HT1080 (cell line): Measurements from ENCODE around the gene EPB41L2. TPM values are rescaled to one million over a fixed set of nuclear protein-coding genes. Genes with fewer than 3 reads are reported as not detected.

Source experiments
- DNase-seq: peaks from one replicate; pipeline ENCODE4 v3.0.0-alpha.2; 2015; ENCODE audit warnings: low read depth
- total RNA-seq: library from RNA; depleted of rRNA; stranded (reverse); fragments of >200 nt; shearing (Covaris generic); gene quantifications from 2 replicates; pipeline ENCODE4 v1.2.3, GENCODE V29; 2014

The EPB41L2 gene
- total RNA-seq, 1 experiment from 2014 or later = 32.5 TPM

DNA sequence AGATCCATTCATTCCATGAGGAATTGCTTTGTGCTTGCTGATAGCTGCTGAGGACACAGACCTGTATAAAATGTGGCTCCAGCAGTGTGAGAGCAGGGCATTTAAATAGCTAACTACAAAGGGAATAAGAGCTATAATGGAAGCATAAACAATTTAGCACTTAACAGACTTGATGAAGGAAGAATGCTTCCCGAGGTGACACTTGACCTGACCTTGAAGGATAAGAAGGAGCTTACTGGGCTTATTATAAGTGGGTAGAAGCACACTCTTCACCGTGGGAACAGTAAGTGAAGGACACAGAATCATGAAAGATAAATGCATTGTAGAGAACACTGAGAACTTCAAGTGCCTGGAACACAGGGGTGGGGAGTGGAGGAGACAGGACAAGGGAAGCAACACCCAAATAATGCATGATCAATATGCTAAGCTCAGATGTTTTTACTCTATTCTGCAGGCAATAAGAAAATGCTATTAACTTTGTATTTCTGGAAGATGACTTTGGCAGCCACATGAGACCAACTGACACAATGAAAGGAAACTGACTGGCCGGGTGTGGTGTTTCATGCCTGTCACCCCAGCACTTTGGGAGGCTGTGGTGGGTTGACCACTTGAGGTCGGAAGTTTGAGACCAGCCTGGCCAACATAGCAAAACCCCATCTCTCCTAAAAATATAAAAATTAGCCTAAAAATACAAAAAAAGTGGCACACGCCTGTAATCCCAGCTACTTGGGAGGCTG lies 84.2 kb downstream of the EPB41L2 start:
- no peak for DNase-seq

DNA sequence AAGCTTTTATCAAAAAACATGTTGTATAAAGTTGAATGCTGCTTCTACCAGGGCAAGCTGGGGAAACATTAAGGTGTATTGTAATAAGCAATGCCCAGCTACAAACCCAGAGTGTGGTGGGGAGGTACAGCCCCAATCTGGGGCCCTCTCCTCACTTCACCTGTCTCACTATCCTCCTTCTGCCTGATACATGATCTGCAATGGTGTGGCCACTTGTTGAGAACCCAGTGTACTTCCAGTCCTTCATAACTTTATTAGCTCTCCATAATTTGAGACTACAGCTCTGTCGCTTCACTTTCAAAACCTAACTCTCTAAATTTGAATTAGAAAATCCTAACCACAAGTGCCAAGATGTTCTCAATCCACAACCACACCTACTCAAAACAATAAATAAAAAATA lies 84.9 kb downstream of the EPB41L2 start:
- DNase-seq = no peak

DNA sequence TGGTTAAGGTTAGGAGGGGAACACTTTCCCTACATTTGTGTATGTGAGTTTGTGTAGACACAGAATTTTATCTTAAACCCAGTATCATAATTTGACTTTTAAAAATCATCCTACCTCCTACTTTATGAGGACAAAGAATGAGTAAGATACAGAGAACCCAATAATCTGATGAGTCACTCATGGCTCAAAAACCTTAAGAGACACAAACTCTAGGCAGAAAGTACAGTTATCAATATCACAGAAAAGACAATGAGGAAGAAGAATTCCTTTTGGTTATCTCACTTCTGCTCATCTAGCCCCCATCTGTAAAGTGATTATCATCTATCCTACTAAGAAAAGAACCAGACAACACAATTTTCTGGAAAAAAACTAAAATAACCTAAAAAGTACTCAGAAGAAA lies 87.7 kb downstream of the EPB41L2 start:
- DNase-seq = no peak

- no peak for DNase-seq
Measured at GRCh38 chr6:130973521-130974277, 89.3 kb downstream of the EPB41L2 start.

DNA sequence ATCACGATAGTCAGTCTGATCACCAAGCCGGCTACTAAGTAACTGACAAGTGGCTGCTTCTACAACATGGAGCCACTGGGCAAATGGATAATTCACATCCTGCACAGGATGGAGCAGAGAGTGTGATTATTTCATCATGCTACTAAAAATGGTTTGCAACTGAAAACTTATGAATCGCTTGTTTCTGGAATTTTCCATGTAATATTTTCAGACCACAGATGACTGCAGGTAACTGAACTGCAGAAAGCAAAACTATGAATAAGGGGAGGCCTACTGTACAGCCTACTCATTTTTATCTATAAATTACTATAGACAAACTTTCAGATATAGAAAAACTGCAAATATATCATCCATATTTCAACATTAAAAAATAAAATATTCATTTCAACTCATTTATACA lies 91.5 kb downstream of the EPB41L2 start:
- DNase-seq = no peak

GRCh38 chr6:130970839-130971410 lies 92.1 kb downstream of the EPB41L2 start:
- no peak for DNase-seq

- no peak for DNase-seq
Measured at GRCh38 chr6:130969791-130970491, 93.1 kb downstream of the EPB41L2 start.

GRCh38 chr6:130969166-130969565 lies 93.9 kb downstream of the EPB41L2 start:
- DNase-seq = no peak

- DNase-seq = no peak
Measured at GRCh38 chr6:130968476-130968875, 94.6 kb downstream of the EPB41L2 start.

GRCh38 chr6:130967502-130968445 lies 95.3 kb downstream of the EPB41L2 start:
- DNase-seq = peak; percentile 20

DNA sequence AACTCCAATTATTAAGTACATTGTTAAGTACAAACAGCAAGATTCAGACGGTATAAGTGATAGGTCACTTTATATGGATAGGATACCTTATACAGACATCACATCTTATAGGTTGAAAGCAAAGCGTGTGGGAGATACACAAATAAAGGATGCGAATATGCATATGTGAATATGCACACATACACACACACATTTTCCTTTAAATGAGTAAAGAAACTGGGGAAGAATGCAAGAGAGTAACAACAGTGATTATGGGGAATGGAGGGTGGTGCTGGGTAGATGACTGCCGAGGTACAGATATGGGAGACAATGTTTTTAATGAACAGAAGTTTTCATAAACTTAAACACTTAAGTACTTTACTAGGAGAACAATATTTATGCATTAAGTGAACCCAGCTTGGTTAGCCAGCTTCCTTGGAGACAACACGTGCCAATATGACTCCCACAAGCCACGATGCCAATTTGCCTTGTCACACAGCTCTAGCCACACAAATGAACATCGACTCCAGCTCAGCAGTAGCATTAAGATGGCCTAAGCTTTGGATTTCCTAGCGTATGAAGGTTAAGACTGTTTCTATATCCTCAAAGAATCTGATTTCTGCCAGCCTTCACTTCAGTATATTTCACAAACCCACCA lies 96.6 kb downstream of the EPB41L2 start:
- DNase-seq = no peak

DNA sequence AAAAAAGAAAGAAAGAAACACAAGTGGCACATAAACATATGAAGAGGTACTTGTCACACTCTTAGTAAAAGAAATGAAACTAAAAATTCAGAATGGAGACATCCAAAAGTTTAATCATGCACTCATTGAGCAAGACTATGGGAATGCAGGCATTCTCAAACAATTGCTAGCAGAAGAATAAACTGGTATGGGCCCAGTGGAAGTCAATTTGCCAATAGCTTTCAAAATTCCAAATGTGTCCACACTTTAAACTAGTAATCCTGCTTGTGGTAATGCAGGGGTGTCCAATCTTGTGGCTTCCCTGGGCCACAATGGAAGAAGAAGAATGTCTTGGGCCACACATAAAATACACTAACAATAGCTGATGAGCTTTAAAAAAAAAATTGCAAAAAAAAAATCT lies 97.4 kb downstream of the EPB41L2 start:
- no peak for DNase-seq

GRCh38 chr6:130964808-130965604 lies 98.0 kb downstream of the EPB41L2 start:
- no peak for DNase-seq

DNA sequence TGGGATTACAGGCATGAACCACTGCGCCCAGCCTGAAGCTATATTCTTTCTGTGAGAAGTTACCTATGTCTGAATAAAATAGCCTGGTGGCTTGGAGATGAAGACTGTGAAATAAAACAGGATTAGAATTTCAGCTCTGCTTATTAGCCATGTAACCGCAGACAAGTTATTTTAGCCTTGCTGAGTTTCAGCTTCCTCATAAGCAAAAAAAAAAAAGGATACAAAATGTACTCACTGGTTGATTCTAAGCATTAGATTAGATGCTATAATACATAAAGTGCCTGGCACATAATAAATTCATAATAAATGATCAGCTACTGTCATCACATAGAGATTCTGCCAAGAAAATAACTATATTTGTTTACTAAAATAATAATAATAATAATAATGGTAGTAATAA lies 98.8 kb downstream of the EPB41L2 start:
- no peak for DNase-seq

DNA sequence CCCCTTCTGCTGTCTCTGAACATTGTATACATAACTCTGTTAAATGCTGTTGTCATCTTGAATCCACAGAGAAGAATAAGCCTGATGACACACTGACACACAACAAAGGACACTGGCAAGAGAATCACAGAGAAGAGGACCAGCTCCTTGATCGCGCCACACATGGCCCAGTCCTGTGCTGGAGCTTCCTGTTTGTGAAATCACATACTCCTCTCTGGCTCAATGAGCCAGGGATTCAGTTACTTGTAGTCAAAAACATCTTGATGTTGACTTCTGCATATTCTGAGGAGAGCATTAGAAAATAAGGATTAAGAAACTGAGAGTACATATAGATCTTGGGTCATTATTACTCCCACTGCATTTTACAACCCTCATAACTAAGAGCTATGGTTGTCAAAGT lies 100.1 kb downstream of the EPB41L2 start:
- no peak for DNase-seq

- no peak for DNase-seq
Measured at GRCh38 chr6:130961148-130961547, 101.9 kb downstream of the EPB41L2 start.

DNA sequence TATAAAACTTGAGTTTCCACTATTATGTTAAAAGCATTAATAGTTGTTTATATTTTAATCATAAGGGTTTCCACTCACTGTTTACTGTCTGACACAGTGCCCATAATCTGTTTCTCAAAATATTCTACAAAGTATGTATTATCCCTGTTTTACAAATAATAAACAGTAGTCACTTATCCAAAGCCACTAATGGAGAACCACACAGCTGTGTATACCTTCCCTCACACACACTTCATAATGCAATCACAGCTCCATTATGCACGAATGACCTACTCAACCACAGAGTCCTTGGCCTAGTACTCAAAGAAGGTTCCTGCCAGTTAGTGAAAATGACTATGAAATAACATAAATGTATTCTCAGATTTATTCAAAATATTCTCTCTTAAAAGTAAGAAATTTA lies 103.1 kb downstream of the EPB41L2 start:
- DNase-seq = no peak

- DNase-seq = peak; percentile 58
Measured at GRCh38 chr6:130958468-130958867, 104.6 kb downstream of the EPB41L2 start.

- no peak for DNase-seq
Measured at GRCh38 chr6:130955755-130956154, 107.3 kb downstream of the EPB41L2 start.
